ENCODE data around the gene FBF1. TPM values are rescaled to one million over a fixed set of nuclear protein-coding genes. Genes with fewer than 3 reads are reported as not detected.

Gene FBF1
- total and polyA plus RNA-seq, 9 of the 15 experiments (the other 6 are each of a cell fraction or from before 2014, with no cell fraction given): 0.46 to 14.9 (median 7.5) TPM

DNA sequence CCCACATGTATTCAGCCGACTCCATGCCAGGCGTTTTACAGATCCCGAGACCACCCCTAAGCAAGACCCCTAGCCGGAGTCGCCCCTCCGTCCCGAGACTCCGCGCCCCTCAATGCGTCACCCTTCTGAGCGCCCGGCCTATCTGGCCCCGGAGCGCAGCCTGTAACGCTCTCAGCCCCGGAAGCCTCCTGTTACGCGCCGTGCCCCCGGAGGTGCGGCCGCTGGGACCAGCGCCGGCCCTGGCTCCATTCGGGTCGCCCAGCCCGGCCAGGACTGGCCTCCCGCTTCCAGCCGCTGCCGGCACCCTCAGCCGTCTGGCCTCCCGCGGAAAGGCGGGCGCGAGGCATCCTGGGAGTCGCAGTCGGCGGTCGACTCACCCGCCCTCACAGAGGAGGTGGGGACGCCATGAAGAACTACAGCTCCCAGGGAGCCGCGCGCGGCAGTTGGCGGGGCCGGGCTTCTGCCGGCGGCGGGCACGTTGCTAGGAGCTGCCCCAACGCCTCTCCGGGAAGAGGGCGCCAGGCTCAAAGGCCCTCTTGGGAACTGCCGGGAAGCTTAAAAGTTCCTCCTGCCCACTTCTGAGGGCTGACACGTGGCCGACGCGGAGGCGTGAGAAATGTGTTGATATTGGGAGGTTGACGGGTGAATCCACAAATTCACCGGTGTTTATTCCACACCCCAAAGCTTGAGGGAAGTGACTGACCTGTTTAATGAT lies at the start of gene FBF1 (continued):
- TF ChIP-seq FOXP1 (CRISPR knock-in tag; IDR thresholded peaks at IDR 0.05) (0 out of 2 replicates have a peak, but pooled peaks have one; percentile 28), ZNF146 (CRISPR knock-in tag; IDR thresholded peaks at IDR 0.05; ENCODE audit: unreplicated experiment) (no peak), SIN3B (IDR thresholded peaks at IDR 0.05; ENCODE audit: low read depth) (no peak), RFX7 (CRISPR knock-in tag; IDR thresholded peaks at IDR 0.05) (no peak), POLR2B (IDR thresholded peaks at IDR 0.05; ENCODE audit: low read depth, partially characterized antibody) (peak; percentile 93), MAFK (IDR thresholded peaks at IDR 0.05; ENCODE audit: low read length) (no peak), U2AF1 (optimal IDR thresholded peaks at IDR 0.05; ENCODE audit: low read depth, low read length) (peak; percentile 89), RBM34 (IDR thresholded peaks at IDR 0.05; ENCODE audit: borderline replicate concordance, insufficient read depth, low read length) (0 out of 2 replicates have a peak, but pooled peaks have one; percentile 48), HDAC8 (tag; IDR thresholded peaks at IDR 0.05) (no peak), ETV5 (CRISPR knock-in tag; IDR thresholded peaks at IDR 0.05; ENCODE audit: low read depth) (peak; percentile 88), HCFC1 (IDR thresholded peaks at IDR 0.05; ENCODE audit: low read depth, low read length) (peak; percentile 97), FOXA1 (IDR thresholded peaks at IDR 0.05; ENCODE audit: borderline replicate concordance) (no peak), REST (IDR thresholded peaks at IDR 0.05; ENCODE audit: borderline replicate concordance) (peak; percentile 65), REST (CRISPR knock-in tag; IDR thresholded peaks at IDR 0.05; ENCODE audit: low read depth) (peak; percentile 80; the same call in 1 of the 2 replicates), NR1H2 (CRISPR knock-in tag; IDR thresholded peaks at IDR 0.05) (peak; percentile 94; the same call in 1 of the 2 replicates), RB1 (IDR thresholded peaks at IDR 0.05; ENCODE audit: low read depth) (peak; percentile 97)
- TF ChIP-seq, protein P1, sequence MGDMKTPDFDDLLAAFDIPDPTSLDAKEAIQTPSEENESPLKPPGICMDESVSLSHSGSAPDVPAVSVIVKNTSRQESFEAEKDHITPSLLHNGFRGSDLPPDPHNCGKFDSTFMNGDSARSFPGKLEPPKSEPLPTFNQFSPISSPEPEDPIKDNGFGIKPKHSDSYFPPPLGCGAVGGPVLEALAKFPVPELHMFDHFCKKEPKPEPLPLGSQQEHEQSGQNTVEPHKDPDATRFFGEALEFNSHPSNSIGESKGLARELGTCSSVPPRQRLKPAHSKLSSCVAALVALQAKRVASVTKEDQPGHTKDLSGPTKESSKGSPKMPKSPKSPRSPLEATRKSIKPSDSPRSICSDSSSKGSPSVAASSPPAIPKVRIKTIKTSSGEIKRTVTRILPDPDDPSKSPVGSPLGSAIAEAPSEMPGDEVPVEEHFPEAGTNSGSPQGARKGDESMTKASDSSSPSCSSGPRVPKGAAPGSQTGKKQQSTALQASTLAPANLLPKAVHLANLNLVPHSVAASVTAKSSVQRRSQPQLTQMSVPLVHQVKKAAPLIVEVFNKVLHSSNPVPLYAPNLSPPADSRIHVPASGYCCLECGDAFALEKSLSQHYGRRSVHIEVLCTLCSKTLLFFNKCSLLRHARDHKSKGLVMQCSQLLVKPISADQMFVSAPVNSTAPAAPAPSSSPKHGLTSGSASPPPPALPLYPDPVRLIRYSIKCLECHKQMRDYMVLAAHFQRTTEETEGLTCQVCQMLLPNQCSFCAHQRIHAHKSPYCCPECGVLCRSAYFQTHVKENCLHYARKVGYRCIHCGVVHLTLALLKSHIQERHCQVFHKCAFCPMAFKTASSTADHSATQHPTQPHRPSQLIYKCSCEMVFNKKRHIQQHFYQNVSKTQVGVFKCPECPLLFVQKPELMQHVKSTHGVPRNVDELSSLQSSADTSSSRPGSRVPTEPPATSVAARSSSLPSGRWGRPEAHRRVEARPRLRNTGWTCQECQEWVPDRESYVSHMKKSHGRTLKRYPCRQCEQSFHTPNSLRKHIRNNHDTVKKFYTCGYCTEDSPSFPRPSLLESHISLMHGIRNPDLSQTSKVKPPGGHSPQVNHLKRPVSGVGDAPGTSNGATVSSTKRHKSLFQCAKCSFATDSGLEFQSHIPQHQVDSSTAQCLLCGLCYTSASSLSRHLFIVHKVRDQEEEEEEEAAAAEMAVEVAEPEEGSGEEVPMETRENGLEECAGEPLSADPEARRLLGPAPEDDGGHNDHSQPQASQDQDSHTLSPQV (IDR thresholded peaks at IDR 0.05): no peak; the same call in 1 of the 2 replicates
